ENCODE measurements around the gene LHPP.

- TF ChIP-seq POLR2A (IDR thresholded peaks at IDR 0.05; ENCODE audit: low read depth, low read length) (no peak), POLR2AphosphoS5 (IDR thresholded peaks at IDR 0.05; ENCODE audit: low read depth, low read length) (no peak), SPI1 (IDR thresholded peaks at IDR 0.05; ENCODE audit: low read depth, low read length) (no peak), TAF1 (IDR thresholded peaks at IDR 0.05; ENCODE audit: low read depth, low read length) (no peak)
These were observed 148.1 kb downstream of the LHPP start for GRCh38 chr10:124609698-124610097.
